Eye (tissue), 1 donor: ENCODE results near the gene ZNRF4.
"Not testable (repeated sequence)": the region's sequence is repeated elsewhere in the genome, so short reads cannot be mapped to it uniquely, and the experiment has no call there.

Experiments
- DNase-seq: peaks from one replicate; pipeline ENCODE4 v3.0.0-alpha.2; 2015

Gene ZNRF4

GRCh38 chr19:5478241-5478924 is 23.2 kb downstream of the ZNRF4 start:
- DNase-seq, result peak; percentile 52

- no peak for DNase-seq
Measured at GRCh38 chr19:5478925-5479588, 23.8 kb downstream of the ZNRF4 start.

- peak; percentile 77 for DNase-seq
Measured at GRCh38 chr19:5479958-5480357, 24.7 kb downstream of the ZNRF4 start.

- no peak for DNase-seq
Measured at GRCh38 chr19:5480427-5480836, 25.2 kb downstream of the ZNRF4 start.

- DNase-seq, result no peak
Measured at GRCh38 chr19:5481957-5482356, 26.7 kb downstream of the ZNRF4 start.

- DNase-seq, result peak; percentile 82
Measured at GRCh38 chr19:5484398-5485285, 29.4 kb downstream of the ZNRF4 start.

GRCh38 chr19:5485286-5485636 is 30.0 kb downstream of the ZNRF4 start:
- DNase-seq, result no peak

- not testable (repeated sequence) for DNase-seq
Measured at GRCh38 chr19:5485658-5486057, 30.4 kb downstream of the ZNRF4 start.

- DNase-seq, result no peak
Measured at GRCh38 chr19:5487222-5487621, 32.0 kb downstream of the ZNRF4 start.

- peak; percentile 51 for DNase-seq
Measured at GRCh38 chr19:5489551-5489950, 34.3 kb downstream of the ZNRF4 start.

GRCh38 chr19:5491565-5491964 is 36.3 kb downstream of the ZNRF4 start:
- DNase-seq, result no peak

- no peak for DNase-seq
Measured at GRCh38 chr19:5492281-5492634, 37.0 kb downstream of the ZNRF4 start.

- peak; percentile 78 for DNase-seq
Measured at GRCh38 chr19:5492635-5493409, 37.6 kb downstream of the ZNRF4 start.

- DNase-seq, result no peak
Measured at GRCh38 chr19:5494773-5495172, 39.6 kb downstream of the ZNRF4 start.

- no peak for DNase-seq
Measured at GRCh38 chr19:5495792-5496191, 40.6 kb downstream of the ZNRF4 start.

- DNase-seq, result no peak
Measured at GRCh38 chr19:5497297-5497696, 42.1 kb downstream of the ZNRF4 start.

- peak; percentile 96 for DNase-seq
Measured at GRCh38 chr19:5498830-5499550, 43.8 kb downstream of the ZNRF4 start.

GRCh38 chr19:5501907-5502306 is 46.7 kb downstream of the ZNRF4 start:
- DNase-seq, result no peak

- DNase-seq, result no peak
Measured at GRCh38 chr19:5503598-5503997, 48.4 kb downstream of the ZNRF4 start.

GRCh38 chr19:5504114-5504513 is 48.9 kb downstream of the ZNRF4 start:
- no peak for DNase-seq
